NCI-H2081 (cell line): ENCODE results near the gene MFSD11.
"Not testable (repeated sequence)": the region's sequence is repeated elsewhere in the genome, so short reads cannot be mapped to it uniquely, and the experiment has no call there.

Experiments
- DNase-seq, 2 experiments: peaks; one replicate each; lab custom pipeline; 2025; lab: John Stamatoyannopoulos, UW

The MFSD11 gene

GRCh38 chr17:76737676-76738467 is at the start of gene MFSD11:
TSS of gene MFSD11 (plus strand) at chr17:76738119. CDS start at chr17:76738353, 234 bp downstream.
- peak; percentile 97 for DNase-seq

GRCh38 chr17:76688165-76688622 is 49.7 kb upstream of the MFSD11 start:
- DNase-seq: no peak

- DNase-seq: no peak
Observed at GRCh38 chr17:76689859-76690258, 48.1 kb upstream of the MFSD11 start.

- no peak for DNase-seq
Observed at GRCh38 chr17:76690596-76691280, 47.2 kb upstream of the MFSD11 start.

GRCh38 chr17:76691379-76692191 is 46.3 kb upstream of the MFSD11 start:
- no peak for DNase-seq

GRCh38 chr17:76695059-76695831 is 42.7 kb upstream of the MFSD11 start:
- no peak for DNase-seq

GRCh38 chr17:76696763-76697701 is 40.9 kb upstream of the MFSD11 start:
- no peak for DNase-seq

- DNase-seq: no peak
Observed at GRCh38 chr17:76697702-76698465, 40.0 kb upstream of the MFSD11 start.

GRCh38 chr17:76698466-76698977 is 39.4 kb upstream of the MFSD11 start:
- DNase-seq: not testable (repeated sequence)

GRCh38 chr17:76700270-76700616 is 37.7 kb upstream of the MFSD11 start:
- no peak for DNase-seq

GRCh38 chr17:76700617-76701470 is 37.1 kb upstream of the MFSD11 start:
- DNase-seq: peak in 1 of 2 experiments; percentile 23

GRCh38 chr17:76701471-76701967 is 36.4 kb upstream of the MFSD11 start:
- DNase-seq: no peak

GRCh38 chr17:76702076-76702475 is 35.8 kb upstream of the MFSD11 start:
- no peak for DNase-seq

- no peak for DNase-seq
Observed at GRCh38 chr17:76702941-76703637, 34.8 kb upstream of the MFSD11 start.

- DNase-seq: no peak
Observed at GRCh38 chr17:76704805-76705204, 33.1 kb upstream of the MFSD11 start.

GRCh38 chr17:76706817-76707216 is 31.1 kb upstream of the MFSD11 start:
- no peak for DNase-seq

GRCh38 chr17:76707985-76708807 is 29.7 kb upstream of the MFSD11 start:
- no peak for DNase-seq
